Measurements from ENCODE around the gene PTBP2. TPM values are rescaled to one million over a fixed set of nuclear protein-coding genes. Genes with fewer than 3 reads are reported as not detected.
"Not testable (repeated sequence)": the region's sequence is repeated elsewhere in the genome, so short reads cannot be mapped to it uniquely, and the experiment has no call there.

Gene PTBP2
- polyA plus RNA-seq, 4 donors, result 34.3 to 66.1 (median 55.9) TPM

- DNase-seq (ENCODE audit: low read depth in 4 of 4, low spot score in 3 of 4), result no peak
Measured at GRCh38 chr1:96730574-96731298, 9.2 kb downstream of the PTBP2 start.

- no peak for DNase-seq (ENCODE audit: low read depth in 4 of 4, low spot score in 3 of 4)
Measured at GRCh38 chr1:96741335-96741734, 19.8 kb downstream of the PTBP2 start.

DNA sequence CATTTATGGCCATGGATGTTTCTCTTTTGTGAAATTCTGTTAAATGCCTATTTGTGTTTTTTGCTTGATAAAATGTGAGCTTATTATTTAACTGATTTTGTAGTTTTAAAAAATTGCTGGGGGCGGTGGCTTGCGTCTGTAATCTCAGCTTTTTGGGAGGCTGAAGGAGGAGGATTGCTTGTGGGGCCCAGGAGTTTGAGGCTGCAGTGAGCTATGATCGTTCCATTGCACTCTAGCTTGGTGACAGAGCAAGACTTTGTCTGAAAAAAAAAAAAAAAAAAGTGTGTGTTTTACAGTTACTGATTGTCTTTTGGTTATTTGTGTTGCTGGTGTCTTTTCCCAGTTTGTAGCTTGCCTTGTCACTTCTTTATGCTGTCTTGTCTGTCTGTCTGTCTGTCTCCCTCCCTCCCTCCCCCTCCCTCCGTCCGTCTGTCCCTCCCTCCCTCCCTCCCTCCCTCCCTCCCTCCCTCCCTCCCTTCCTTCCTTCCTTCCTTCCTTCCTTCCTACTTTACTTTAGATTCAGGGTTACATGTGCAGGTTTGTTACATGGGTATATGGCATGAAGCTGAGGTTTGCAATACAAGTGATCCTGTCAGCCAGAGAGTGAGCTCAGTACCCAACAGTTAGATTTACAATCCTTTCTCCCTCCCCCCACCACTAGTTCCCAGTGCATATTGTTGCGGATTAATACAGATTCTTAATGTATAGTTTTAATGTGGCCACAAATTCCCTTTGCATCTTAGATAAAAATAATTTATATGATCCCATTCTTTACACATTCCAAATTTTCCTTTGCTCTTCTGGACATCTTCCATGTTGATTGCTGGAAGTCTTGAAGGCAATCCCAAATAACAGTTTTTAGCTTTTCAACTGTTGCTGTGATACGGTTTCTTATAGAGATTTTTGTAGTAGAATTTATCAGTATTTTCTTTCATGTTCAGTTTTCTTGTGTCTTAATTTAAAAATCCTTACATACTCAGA is 25.1 kb downstream of the PTBP2 start:
- DNase-seq (ENCODE audit: low read depth in 4 of 4, low spot score in 3 of 4), result no peak

- DNase-seq (ENCODE audit: low read depth in 4 of 4, low spot score in 3 of 4), result no peak
Measured at GRCh38 chr1:96747565-96747964, 26.0 kb downstream of the PTBP2 start.

DNA sequence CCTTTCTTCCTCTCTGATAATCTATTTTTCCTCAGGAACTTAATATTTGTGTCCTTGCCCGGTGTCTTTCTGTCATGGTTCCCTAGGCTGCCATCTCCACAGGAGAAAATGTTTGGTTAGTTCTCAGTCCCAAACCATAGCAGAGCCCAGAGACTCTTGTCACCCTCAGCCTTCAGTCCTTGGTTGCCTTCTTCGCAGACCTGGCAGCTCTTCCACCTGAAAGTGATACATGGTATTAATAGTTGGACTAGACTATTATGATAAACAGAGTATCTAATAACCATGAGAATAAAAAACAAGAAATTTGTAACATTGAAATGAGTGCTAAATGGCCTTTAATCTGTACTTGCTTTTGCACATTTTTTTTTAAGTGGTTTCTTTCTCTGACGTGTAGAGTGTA is 26.5 kb downstream of the PTBP2 start:
- DNase-seq (ENCODE audit: low read depth in 4 of 4, low spot score in 3 of 4), result no peak

GRCh38 chr1:96749618-96750017 is 28.0 kb downstream of the PTBP2 start:
- no peak for DNase-seq (ENCODE audit: low read depth in 4 of 4, low spot score in 3 of 4)

GRCh38 chr1:96752394-96752793 is 30.8 kb downstream of the PTBP2 start:
- DNase-seq (ENCODE audit: low read depth in 4 of 4, low spot score in 3 of 4), result no peak

DNA sequence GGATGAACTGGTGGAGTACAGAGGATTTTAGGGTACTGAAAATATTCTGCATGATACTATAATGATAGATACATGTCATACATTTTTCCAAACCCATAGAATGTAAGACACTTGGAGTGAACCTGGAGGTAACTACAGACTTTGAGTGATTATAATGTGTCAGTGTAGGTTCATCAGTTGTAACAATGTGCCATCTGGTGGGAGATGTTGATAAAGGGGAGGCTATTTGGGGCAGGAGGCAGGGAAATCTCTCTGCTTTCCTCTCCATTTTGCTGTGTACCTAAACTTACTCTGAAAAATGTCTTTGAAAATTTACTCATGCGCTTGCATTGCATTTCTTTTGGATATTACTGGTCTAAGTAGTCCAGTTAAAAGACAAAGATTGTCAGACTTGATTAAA is 35.2 kb downstream of the PTBP2 start:
- DNase-seq (ENCODE audit: low read depth in 4 of 4, low spot score in 3 of 4), result no peak

GRCh38 chr1:96762586-96762985 is 41.0 kb downstream of the PTBP2 start:
- not testable (repeated sequence) for DNase-seq (ENCODE audit: low read depth in 4 of 4, low spot score in 3 of 4)

DNA sequence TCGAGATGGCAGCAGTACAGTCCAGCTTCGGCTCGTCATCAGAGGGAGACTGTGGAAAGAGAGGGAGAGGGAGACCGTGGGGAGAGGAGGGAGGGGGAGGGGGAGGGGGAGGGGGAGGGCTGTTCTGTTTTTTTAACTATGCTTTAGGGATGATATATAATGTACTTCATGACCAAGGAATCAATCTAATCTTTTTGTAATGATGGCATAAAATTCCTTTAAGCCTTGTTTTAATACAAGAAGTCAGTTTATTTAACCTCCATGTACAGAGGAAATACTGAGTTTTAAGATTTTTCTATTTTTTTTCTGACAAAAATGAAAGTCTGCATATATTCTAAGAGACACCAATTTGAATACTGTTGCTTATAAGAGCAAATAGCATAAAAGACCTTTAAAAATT is 41.9 kb downstream of the PTBP2 start:
- no peak for DNase-seq (ENCODE audit: low read depth in 4 of 4, low spot score in 3 of 4)

DNA sequence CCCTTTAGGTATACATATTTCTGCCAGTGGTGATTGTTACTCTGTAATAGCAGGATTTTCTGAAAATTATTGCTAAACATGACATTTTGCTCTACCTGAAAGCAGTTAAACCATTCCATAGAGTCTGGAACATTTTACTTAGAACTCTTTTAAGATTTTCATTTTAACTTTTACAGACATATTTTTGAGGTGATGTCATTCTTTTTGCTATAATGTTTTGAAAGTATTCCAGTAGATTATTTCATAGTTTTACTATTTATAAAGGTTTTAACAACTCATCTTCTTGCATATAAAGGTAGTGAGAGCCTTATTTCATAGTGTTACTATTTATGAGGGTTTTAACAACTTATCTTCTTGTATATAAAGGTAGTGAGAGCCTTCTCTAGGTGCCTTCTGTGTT is 42.9 kb downstream of the PTBP2 start:
- DNase-seq (ENCODE audit: low read depth in 4 of 4, low spot score in 3 of 4), result no peak

GRCh38 chr1:96771847-96772246 is 50.3 kb downstream of the PTBP2 start:
- no peak for DNase-seq (ENCODE audit: low read depth in 4 of 4, low spot score in 3 of 4)

DNA sequence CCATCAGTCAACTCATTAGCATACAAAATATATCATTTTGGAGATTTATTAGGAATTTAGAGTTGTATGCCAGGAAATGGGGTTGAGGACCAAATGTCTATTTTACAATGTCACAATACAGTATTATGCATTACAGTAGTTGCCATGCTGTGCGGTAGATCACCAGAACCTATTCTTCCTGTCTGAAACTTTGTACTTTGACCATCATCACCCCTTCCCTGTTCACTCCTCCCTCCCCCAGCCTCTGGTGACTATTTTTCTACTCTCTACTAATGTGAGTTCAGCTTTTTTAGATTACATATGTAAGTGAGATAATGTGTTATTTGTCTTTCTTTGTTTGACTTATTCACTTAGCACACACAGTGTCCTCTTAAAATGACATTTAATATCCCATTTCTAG is 50.8 kb downstream of the PTBP2 start:
- DNase-seq (ENCODE audit: low read depth in 4 of 4, low spot score in 3 of 4), result no peak

GRCh38 chr1:96772972-96773371 is 51.4 kb downstream of the PTBP2 start:
- no peak for DNase-seq (ENCODE audit: low read depth in 4 of 4, low spot score in 3 of 4)

GRCh38 chr1:96782206-96782605 is 60.6 kb downstream of the PTBP2 start:
- DNase-seq (ENCODE audit: low read depth in 4 of 4, low spot score in 3 of 4), result no peak

- DNase-seq (ENCODE audit: low read depth in 4 of 4, low spot score in 3 of 4), result no peak
Measured at GRCh38 chr1:96782856-96783255, 61.3 kb downstream of the PTBP2 start.

GRCh38 chr1:96790599-96790998 is 69.0 kb downstream of the PTBP2 start:
- no peak for DNase-seq (ENCODE audit: low read depth in 4 of 4, low spot score in 3 of 4)

DNA sequence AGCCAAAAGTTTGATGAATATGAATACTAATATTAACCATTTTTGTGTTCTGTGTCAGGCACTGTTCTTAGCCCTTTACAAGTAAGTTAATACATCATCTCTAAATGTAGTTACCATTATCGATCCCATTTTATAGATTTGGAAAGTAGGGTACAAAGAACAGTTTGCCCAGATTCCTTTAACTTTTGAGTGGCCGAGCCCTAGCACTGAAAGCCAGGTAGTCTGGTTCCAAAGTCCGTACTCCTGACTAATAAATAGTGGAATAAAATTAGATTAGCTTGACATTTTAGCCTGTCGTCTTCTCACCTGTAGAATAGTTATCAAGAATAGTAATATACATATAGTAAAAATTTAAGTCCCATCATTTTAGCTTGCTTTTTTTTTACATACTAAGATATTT is 70.6 kb downstream of the PTBP2 start:
- no peak for DNase-seq (ENCODE audit: low read depth in 4 of 4, low spot score in 3 of 4)

DNA sequence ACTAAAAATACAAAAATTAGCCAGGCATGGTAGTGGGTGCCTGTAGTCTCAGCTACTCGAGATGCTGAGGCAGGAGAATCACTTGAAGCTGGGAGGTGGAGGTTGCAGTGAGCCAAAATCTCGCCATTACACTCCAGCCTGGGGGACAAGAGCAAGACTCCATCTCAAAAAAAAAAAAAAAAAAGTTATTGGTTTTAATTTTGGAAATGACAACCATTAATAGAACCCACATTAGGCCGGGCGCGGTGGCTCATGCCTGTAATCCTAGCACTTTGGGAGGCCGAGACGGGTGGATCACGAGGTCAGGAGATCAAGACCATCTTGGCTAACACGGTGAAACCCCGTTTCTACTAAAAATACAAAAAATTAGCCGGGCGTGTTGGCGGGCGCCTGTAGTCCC is 80.1 kb downstream of the PTBP2 start:
- DNase-seq (ENCODE audit: low read depth in 4 of 4, low spot score in 3 of 4), result not testable (repeated sequence)

DNA sequence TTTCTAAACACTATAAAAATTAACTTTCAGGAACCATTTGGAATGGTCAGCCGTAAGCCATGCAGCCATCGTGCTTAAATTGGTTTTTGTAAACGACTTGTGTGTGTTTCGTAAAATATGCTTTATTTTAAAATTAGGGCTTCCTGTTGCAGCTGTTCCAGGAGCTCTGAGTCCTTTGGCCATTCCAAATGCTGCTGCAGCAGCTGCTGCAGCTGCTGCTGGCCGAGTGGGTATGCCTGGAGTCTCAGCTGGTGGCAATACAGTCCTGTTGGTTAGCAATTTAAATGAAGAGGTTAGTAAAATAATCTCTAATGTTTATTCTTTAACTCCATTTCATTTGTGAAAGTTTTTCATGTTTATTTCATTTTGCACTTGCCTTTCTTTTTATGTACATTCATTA is 83.1 kb downstream of the PTBP2 start:
- no peak for DNase-seq (ENCODE audit: low read depth in 4 of 4, low spot score in 3 of 4)

DNA sequence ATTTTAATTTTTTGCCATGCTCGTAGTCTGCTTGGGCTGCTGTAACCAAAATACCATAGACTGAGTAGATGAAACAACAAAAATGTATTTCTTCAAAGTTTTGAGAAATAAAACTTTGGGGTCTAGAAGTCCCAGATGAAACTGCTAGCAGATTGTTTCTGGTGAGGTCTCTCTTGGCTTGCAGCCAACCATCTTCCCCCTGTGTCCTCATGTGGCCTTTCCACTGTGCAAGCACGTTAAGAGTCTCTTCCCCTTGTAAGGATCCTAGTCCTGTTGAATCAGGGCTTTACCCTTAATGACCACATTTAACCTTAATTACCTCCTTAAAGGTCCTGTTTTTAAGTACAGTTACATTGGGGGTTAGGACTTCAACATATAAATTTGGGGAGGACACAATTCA is 86.6 kb downstream of the PTBP2 start:
- DNase-seq (ENCODE audit: low read depth in 4 of 4, low spot score in 3 of 4), result no peak

DNA sequence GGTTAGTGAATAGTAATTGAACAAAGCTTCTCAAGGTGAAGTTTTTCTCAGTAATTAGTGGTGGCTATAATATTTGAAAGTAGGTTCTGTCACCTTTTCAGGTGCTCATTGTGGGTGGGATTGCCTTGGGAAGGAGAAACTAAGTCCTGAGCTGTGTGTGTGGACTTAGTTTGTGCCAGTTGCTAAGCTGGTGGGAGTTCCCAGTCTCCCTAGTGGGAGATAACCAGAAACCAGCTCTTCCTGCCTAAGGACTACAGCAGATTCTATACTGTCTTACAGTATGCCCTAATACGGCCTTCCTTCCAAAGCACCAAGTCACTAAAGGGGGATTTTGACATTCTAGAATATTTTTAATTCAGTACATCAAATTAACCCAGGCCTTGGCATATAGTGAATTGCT is 94.3 kb downstream of the PTBP2 start:
- DNase-seq (ENCODE audit: low read depth in 4 of 4, low spot score in 3 of 4), result no peak
